Endometrium (tissue), 2 donors: Measurements from ENCODE around the gene PIPOX.

Source experiments
- FAIRE-seq: peaks from 2 replicates; lab custom pipeline; 2012; peaks lifted over from hg19 to GRCh38; lab: Jason Lieb, UNC
- donor health status: control.
- donor health status: control.

Gene PIPOX

DNA sequence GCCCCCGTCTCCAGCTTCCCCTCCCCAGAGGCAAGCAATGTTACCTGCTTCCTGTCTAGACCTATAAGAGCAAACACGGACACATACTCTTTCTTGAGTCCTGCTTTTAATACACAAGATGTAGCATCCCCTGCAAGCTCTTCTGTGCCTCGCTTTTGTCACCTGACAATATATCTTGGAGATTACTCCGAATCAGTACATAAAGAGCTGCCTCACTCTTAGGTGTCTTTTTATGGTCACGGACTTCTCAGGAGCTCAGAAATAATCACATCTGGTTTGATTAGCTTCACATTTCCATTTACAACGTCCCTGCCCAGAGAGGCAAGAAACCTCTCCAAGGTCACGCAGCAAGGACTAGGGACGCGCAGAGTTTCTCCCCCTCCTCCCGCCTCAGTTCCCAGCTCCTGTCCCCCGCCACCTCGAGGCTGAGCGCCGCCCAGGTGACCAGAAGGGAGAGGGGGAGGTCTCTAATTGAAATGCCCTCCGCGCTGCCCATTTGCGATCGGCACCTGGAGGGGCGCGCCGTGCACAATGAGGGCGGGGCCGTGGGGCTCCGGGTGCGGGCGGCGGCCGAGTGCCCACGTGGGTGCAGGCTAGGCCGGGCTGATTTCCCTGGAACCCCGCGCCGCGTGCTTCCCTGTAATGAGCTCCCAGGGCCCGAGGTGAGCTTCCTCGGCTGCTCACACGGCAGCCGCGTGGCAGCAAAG, 23.3 kb upstream of the PIPOX start:
- FAIRE-seq, result no peak

DNA sequence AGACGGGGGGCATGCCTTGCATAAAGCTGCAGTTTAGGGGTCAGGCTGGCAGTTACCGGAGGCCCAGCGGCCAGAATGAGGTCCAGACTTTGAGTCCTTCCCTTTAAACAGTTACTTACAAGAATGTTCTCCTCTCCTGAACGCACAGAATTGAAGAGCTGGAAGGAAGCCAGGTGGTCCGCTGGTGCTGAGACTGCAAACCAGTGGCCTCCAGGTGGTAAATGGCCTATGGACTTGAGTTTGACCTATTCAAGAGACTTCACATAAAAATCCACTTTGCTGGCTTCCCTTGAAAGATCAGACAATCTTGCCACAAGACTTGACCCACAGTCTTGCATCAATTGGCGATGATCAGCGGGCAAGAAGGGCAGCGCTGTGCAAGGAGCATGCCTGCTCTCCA, 22.4 kb upstream of the PIPOX start:
- FAIRE-seq, result no peak

DNA sequence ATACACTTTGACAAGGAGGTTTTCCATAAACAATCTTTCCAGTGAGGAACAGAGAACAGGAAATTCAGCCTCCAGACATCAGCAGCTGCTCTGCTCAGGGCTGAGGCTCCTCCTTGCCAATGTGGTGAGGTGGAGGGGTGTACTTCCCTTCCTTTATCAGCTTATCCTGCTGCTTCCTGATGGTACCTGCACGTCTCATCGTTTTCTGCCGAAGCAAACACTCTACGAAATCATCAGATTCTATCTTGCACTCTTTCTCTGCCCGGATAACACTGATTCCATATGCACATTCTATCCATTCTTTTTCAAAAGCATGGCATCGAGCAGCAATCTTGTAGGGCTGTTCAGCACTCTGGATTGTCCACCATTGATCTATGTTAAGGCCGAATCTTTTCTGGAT, 21.7 kb upstream of the PIPOX start:
- no peak for FAIRE-seq

DNA sequence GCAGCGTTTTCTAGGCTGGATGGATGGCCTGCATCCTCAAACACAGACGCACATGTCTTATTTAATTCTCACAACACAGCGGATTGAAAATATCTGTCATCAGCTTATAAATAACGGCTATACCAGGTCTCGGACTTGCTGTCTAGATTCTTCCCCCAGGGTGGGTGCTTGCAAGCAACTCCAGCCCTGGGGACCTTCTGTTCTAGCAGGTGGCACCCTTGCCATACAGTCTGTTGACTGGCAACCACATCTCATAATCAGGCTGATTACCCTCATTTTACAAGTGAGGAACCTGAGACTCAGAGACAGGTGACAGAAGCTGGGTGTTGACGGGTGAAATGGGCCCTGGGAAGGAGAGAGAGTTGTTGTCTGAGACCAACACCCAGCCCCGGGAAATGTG, 20.9 kb upstream of the PIPOX start:
- FAIRE-seq, result no peak

DNA sequence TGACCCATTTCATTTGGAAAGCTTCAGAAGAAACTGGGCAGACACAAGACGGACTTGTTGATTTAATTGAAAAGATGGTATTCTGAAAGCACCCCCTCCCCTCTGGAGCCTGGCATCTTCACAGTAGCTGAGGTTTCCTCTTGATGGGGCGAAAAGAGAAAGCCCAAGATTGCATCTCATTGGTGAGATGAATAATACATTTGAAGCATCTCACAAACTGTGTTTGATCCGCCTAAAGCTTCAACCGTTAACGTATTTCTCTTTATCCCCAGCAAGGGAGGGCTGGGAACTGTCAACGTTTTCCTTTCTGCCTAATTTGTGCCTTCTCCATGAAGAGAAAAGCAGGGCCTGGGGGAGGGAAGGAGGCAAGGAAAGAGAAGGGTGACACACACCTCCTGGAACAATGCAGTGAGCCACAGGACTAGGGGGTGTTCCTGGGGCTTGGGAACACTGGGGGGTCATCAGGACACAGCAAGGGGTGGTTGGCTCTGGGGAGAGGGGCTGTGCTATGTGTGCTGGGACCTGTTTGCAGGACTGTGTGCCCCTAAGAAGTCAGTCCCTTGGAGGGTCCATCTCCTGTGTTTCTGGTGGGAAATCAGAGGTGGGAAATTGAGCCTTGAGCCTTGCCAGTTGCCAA, 18.5 kb upstream of the PIPOX start:
- FAIRE-seq, result no peak

DNA sequence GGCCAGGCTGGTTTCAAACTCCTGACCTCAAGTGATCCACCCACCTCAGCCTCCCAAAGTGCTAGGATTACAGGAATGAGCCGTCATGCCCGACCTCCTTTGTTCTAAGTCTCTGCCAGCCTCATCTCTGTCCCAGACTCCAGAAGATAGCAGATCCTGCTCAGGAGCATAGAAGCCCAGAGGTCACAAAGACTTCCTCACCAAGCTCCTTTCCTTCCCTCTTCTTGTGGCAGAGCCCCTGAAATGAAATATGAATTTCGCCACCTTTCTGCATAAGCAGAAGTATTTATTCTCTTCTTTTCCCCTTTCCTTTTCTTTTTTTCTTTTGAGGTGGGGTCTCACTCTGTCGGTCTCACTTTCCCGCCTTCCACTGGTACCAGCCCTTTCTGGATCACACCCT, 11.5 kb upstream of the PIPOX start:
- FAIRE-seq, result no peak

DNA sequence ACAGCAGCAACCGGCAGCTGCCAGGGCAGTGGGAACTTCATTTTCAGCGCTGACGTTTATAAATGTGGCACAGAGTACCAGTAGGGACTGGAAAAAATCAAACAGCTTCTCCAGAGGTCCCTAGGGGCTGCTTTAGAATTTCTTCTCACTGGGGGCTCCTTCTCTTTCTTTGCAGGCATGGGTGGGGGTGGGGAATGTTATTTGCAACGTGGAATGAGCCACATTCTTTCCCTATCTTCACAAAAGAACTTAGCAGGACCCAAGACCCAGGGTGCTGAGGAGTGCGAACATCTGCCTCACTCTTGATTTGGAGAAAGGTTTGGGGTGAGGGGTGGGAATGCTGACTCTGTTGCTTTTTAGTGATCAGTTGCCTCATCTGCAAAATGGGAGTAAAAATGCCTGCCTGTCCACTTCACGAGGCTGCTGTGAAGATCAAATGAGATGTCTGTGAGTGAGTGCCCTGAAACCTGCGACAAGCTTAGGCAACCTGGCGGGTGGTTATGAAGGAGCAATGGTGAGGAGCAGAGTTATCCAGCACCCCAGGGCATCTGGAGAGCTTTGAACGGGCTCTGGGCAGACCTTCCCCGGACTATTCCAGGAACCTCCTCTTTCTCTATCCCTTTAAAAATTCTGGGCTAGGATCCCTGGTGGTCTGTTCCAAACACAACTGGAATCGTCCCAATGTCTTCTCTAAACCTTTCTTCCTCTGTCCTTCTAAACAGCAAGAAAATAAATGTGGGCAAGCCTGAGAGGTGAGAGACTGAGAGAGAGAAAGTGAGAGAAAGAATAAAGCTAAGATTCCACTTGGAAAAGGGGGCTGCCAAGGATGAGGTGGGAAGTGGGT, 10.7 kb upstream of the PIPOX start:
- FAIRE-seq, result no peak

DNA sequence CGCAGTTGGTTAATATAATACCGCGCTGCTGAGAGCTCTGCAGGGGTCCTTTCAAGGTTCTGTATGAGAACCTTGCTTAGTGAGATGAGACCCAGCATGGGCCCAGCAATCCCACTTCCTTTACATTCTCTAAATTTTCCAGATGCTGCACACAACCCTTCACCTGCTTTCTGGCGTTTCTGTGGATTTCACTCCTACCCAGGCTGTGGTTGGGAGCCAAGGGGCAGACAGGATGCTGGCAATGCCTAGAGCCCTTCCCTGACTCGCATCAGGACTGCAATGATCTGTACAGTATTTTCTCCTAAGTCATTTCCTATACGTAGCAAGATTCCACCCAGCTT, 10.1 kb upstream of the PIPOX start:
- no peak for FAIRE-seq

DNA sequence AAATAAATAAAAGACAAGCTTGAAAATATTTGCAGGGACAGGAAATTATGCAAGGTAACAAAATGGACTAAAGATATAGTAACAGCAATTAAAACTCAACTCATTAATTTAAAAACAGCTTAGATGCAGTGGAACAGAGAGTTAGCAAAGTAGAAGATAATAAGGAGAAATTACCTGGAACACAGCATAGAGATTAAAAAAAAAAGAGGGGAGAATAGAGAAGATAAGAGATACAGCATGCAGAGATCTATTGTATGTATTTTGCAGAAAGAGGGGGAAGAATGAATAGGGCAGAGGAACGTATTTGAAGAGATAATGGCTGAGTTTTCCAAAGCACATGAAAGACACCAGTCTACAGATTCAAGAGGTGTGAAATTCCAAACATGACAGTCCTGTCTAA, 8.4 kb upstream of the PIPOX start:
- no peak for FAIRE-seq

DNA sequence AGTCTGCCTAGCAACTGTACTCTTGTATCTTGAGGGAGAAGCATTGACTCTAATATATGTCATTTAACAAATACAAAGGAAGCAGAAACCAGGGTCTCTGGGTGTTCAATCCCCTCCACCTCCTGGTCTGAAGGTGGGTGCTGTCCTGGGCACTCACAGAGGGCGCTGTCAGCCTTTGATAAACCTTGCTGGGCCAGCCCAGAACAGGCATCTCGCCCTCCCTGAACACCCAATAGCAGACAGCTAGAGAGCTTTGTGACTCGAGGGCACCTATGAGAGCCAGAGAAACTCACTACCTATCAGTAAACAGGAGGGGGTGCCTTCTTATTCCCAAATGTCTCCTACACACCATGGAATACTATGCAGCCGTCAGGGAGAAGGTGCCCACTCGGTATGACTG, 6.4 kb upstream of the PIPOX start:
- FAIRE-seq, result no peak

DNA sequence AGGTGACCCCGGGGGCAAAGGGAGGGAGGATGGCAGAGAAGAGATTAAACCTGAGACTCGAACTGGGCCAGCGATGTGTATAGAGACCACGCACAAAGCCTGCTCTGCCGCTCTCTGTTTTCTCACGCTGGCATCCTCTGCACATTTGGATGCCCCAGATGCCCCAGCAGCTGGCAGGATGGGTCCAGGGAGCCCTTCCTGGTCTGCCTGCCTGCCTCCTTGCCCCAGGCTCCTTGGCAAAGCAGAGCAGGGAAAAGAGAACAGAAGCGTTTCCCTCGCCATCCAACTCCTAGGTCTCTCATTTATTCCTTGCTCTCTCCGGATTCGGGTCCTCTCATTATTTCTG, 5.2 kb upstream of the PIPOX start:
- FAIRE-seq, result no peak

DNA sequence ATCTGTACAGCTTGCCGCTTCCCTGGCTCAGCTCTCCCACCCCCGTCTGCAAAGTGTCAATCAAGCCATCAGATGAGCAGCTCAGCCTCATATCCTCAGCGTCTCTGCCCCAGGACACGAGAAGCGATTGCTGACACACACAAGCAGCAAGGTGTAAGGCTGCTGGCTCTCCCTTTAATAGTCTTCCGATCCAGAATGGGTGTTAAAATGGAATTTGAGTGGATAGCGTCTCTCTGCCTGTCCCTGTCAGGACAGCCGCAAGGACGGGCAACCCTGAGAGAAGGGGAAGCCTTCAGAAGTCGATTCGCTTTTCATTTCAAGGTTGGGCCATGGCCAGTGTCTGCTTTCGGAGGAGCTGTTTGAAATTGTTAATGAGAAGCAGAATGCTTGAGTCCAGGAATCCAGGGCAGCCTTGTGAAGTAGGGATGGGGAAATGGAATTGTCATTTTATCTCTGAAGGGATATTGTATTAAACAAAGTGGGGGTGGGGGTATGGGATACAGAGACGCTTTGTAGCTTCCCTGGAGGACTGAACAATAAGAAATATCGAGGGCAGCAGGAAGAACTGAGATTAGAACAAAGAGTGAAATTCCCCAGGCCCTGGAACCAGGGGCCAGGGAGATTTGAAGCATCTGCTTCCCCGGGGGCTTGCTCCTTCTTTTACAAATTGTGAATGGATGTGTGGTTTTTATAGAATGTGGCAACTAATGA, 4.7 kb upstream of the PIPOX start:
- FAIRE-seq, result no peak

DNA sequence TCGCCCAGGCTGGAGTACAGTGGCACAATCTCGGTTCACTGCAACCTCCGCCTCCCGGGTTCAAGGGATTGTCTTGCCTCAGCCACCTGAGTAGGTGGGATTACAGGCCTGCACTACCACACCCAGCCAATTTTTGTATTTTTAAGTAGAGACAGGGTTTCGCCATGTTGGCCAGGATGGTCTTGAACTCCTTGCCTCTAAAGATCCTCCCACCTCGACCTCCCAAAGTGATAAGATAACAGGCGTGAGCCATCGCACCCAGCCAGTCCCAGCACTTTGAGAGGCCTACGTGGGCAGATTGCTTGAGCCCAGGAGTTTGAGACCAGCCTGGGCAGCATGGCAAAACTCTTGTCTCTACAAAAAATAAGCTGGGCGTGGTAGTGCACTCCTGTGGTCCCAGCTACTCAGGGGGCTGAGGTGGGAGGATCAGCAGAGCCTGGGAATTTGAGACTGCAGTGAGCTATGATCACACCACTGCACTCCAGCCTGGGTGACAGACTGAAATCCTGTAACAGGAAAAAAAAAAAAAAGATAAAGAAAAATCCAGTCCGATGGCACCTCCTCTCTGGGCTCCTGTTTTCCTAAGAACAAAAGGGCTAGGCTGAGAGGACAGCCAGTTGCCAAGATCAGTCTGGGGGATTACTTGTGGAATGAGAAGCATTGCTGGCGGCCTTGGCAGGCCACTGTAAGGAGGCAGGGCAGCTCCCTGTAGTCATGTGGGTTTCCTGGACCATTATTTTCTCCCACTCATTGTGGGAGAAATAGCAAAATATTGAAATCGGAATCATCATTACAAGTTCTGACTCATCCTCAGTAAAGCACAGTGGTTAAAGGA, 3.0 kb upstream of the PIPOX start:
- peak; percentile 41 for FAIRE-seq

DNA sequence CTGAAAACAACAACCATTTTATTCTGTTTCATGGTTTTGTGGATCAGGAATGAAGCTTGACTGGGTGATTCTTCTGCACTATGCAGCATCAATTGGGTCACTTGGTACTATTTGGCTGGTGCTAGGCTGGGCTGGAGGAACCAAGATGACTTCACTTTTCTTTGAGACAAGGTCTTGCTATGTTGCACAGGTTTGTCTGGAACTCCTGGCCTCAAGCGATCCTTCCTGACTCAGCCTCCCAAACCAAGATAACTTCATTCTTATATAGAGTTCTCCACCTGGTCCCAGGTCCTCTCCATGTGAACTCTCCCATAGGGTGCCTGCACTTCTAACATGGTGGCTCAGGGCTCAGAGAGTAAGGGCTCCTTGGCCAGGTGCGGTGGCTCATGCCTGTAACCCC, 1.9 kb upstream of the PIPOX start:
- FAIRE-seq, result no peak

DNA sequence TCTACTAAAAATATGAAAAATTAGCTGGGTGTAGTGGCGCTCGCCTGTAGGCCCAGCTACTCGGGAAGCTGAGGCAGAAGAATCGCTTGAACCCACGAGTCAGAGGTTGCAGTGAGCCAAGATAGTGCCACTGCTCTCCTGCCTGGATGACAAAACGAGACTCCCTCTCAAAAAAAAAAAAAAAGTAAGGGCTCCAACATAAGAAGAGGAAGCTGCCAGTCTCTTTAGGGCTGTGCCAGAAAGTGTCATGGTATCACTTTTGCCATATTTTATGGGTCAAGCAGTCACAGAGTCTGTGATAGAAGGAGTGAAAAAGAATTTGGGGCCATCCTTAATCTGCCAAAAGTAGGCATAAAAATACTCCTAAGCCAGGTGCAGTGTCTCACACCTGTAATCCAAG, 1.4 kb upstream of the PIPOX start:
- FAIRE-seq, result no peak

DNA sequence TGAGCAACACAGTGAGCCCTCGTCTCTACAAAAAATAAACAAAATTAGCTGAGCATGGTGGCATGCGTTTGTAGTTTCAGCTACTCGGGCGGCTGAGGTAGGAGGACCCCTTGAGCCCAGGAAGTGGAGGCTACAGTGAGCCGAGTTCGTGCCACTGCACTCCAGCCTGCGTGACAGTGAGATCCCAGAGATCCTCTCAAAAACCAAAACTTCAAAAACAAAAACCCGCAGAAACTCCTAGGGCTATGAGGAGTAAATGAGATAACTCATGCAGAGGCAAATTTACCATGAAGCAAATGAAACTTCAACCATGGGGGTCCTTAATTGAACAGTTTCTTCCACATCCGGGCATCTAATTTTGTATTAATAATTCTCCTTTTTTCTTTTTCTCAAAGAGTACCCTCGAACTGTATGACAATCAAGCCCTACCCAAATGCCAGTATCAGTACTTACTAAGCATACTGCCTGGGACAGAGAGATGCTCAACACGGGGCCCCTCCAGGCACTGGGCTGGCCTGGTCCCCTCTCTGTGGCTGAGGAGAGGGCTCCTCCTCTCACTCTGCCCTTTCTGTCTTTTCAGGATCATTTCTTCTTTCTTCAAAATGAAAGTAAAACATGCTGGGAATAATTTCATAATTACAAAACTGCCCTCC, 789 bp upstream of the PIPOX start:
- FAIRE-seq, result no peak

DNA sequence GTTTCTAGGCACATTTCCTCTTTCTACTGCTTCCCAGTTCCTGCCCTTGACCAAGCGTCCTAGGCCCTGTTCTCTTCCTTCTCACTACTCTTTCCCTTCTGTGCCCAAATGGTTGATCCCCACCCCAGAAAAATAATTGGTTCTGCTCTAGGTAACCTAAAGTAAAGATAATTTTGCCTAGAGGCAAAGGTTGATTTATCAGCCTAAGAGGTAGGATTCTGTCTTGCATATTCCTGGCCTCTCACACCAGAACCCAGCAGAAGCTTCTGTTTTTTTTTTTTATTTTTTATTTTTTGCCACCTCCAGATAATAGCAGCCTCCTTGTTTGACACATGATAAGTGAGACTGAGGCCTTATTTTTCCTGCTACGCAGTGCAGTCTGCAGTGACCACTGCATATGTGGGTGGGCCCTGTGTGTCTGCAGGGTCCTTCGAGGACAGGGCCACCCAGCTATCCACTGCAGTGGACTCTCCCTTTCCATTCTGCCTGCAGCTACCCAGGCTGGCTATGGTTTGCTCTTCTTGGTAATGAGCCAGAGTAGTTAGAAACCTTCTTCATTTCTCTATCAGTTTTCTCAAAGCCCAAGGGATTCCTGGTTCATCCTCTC, 701 bp downstream of the PIPOX start:
- FAIRE-seq, result no peak

DNA sequence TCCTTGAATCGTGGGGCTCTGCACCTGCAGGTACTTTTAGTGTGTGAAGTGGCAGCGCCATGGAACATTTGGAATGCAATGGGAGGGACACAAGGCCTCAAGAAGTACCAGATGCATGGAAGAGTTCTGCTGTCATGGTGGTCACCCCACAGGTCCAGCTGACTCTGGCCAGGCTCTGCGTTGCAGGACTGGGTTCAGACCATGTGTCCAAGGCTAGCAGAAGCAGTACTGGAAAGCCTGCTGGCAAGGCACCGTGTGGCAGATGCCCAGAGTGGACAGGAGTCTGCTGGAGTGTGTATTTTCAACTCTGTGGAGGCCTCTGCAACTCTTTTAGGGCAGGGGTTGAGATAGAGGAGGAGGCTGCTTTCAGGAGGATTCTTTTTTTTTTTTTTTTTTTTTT, 2.1 kb downstream of the PIPOX start:
- FAIRE-seq, result no peak

DNA sequence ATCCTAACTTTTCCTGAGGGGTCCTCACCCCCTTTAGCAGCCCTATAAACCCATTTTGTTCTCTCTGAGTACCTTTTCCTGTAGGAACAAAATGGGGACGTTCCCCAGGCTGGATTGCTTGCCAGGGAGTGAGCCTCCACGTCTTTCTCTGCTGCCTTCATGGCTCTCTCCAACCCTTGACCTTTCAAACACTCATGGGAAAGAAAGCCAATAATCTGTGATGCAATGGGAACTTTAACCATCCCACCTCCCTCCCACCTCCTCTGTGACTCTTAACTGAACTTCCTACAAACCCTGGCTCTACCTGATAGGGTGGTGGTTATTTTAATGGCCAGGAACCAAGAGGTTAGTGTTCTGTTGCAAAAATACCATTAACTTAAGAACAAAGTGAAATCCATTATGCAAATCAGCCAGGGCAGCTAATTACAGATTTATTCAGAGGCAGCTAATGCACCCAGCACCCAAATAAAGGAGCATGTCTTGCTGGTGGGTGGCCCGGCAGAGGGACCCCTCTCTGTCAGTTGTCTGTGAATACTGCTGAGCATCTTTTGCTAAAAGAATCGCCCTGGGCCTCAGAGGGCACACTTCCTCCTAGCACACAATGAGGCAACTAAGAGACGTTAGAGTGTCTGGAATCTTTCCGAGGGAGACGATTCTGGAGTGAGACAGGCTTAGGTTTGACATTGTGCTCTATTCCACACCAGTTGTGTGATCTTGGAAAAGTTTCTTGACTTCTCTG, 3.0 kb downstream of the PIPOX start:
- FAIRE-seq, result no peak

DNA sequence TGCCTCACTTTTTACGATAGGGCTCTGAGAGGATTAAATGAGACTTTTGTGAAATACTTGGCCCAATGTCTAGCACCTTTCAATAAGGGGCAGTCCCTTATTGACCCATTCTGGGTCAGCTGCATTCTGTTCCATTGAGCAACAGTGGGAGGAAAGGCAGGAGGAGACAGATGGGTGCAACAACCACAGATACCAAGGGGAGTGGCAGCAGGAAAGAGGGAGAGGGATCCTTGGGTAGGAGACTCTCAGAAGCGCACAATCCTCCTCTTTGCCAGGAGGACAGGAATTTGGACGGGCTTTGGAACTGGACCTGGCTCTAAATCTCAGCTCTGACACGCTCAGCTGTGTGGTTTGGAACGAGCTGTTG, 3.5 kb downstream of the PIPOX start:
- no peak for FAIRE-seq
